GM11168 (cell line): ENCODE measurements around the gene ERN2.
"Not testable (repeated sequence)": the region's sequence is repeated elsewhere in the genome, so short reads cannot be mapped to it uniquely, and the experiment has no call there.

ENCODE experiments used
- in situ Hi-C: fragments of 300-500 bp; cut with MboI; formaldehyde crosslinking; loops from one replicate; pipeline ENCODE4 v1.12.0; 2022; ENCODE audit warnings: low sequenced_read_pairs; ENCODE audit not compliant: unreplicated experiment

Gene ERN2

DNA sequence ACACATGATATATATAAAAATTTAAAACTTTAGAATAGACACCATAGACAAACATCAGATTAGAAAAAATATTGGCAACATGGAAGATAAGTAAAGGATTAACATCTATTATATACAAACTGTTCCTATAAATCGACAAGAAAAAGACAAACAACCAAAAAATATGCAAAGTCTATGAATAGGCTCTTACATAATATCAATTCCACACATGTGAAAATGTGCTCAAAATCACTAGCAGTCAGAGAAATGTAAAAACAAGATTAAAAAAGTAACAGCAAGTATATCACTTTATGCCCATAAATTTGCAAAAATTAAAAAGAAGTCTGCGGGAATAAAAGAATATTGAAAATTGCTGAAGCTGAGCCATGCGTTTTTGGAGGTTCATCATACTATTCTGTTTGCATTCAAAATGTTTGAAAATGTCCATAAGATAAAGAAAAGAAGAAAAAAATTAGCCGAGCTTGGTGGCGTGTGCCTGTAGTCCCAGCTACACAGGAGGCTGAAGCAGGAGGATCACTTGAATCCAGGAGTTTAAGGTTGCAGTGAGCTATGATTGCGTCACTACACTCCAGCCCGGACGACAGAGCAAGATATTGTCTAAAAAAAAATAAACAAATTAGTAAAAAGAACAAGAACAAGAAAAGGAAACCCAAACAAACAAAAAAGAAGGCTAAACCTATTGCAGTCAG lies 11.2 kb upstream of the ERN2 start:
- in situ Hi-C loops = no loop called here

- in situ Hi-C loops = not testable (repeated sequence)
Observed at GRCh38 chr16:23722613-23723240, 9.7 kb upstream of the ERN2 start.

DNA sequence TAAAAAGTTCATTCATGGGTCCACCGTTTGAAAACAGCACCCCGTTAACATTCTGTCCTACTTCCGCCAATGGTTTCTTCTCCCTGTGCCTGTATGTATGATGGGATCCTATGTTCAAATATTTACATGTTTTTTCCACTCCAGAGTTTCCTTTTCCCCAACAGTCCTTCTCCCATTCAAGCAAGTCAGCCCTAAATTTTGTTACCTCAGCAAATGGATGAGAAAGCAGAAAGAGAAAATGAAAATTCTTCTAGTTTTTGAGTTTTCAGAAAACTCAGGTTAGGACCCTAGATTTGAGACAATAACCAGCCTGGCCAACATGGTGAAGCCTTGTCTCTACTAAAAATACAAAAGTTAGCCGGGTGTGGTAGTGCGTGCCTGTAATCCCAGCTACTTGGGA lies 3.5 kb upstream of the ERN2 start:
- in situ Hi-C loops = no loop called here

DNA sequence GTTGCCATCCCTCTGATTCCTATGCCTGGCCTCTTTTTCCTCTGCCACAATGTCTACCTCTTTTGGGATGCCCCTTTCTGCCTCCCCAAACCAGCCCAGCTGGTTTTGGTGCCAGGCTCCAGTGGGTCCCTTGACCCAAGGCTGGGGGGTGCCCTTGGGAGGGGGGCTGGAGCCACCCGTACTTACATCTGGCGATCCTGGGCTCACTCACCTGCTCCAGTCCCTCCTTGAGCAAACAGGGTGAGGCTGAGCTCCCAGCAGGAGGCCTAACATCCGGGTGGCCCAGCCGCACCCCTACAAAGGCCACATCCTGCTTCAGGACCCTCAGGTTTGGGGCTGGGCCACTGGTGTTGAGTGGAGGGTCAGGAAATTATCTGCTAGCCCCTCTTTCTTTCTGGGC lies 1.2 kb downstream of the ERN2 start:
- in situ Hi-C loops = no loop called here

- in situ Hi-C loops = no loop called here
Observed at GRCh38 chr16:23710504-23710903, 2.5 kb downstream of the ERN2 start.

- in situ Hi-C loops = no loop called here
Observed at GRCh38 chr16:23710008-23710407, 3.0 kb downstream of the ERN2 start.

DNA sequence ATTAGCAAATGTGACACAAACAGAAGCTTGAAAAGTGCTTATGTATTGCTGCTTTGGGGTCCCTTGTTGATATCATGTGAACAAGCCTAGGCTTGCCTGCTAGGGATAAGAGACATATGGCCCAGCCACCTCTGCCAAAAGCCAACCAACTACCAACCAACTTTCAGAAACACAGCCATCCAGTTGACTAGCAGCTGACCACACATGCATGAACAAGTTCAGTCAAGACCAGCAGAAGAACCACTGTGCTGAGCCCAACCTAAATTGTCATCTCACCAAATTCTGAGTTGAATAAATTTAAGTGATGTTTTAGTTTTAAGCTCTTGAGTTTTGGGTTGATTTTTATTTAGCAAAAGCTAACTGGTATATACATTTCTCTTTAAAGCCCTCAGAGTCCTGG lies 3.5 kb downstream of the ERN2 start:
- in situ Hi-C loops = no loop called here

DNA sequence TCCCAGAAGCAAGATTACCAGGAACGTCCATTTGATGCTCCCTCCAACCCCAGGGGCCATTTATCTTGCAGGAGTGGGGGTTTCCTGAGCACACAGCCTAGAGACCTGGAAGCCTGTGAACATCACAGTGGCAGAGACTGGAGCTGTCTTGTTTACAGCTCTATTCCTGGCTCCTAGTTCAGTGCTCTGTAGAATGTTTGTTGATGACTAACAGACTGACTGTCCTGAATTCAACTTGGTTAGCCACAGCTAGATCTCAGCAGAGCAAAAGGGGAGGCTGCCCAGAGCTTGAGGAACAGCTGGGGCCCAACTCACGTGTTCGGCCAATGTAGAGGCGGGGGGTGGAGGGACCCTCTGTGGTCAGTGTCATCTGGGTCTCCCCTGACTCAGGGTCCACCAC lies 6.6 kb downstream of the ERN2 start:
- in situ Hi-C loops = no loop called here

DNA sequence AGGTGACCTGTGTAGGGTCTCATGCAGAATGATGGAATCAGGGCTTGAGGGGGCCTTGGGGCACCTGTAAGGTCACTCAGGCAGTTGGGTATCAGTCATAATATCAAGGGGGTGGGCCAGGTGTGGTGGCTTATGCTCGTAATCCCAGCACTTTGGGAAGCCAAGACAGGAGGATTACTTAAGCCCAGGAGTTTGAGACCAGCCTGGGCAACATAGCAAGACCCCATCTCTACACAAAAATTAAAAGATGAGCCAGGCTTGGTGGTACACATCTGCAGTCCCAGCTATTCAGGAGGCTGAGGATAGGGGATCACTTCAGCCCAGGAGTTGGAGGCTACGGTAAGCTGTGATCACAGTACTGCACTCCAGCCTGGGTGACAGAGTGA lies 7.5 kb downstream of the ERN2 start:
- in situ Hi-C loops = no loop called here

GRCh38 chr16:23704772-23705516 lies 8.1 kb downstream of the ERN2 start:
- in situ Hi-C loops = no loop called here

- in situ Hi-C loops = no loop called here
Observed at GRCh38 chr16:23702951-23703350, 10.1 kb downstream of the ERN2 start.

DNA sequence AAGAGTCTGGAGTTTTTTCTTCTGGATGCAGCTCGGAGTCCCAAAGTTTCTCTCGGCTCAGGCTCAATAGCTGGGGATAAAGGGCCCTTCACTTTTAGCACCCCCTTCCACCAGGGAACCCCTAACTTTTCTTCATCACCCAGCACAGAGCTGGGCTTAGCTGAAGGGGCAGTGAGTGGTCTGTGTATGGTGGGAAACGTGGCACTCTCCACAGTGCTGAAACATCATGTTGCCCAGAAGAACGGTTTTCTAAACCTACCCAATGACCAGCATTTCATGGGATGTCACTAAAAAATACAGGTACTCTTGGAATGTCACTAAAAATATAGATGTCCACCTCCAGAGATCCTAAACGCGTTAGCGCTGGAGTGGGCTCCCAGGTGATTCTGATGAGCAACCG lies 12.0 kb downstream of the ERN2 start:
- in situ Hi-C loops = no loop called here

- in situ Hi-C loops = no loop called here
Observed at GRCh38 chr16:23700509-23700908, 12.5 kb downstream of the ERN2 start.

- in situ Hi-C loops = no loop called here
Observed at GRCh38 chr16:23700093-23700492, 12.9 kb downstream of the ERN2 start.

- in situ Hi-C loops = no loop called here
Observed at GRCh38 chr16:23699100-23699499, 13.9 kb downstream of the ERN2 start.

- in situ Hi-C loops = no loop called here
Observed at GRCh38 chr16:23695756-23696155, 17.3 kb downstream of the ERN2 start.

- in situ Hi-C loops = no loop called here
Observed at GRCh38 chr16:23694644-23695373, 18.2 kb downstream of the ERN2 start.

GRCh38 chr16:23694265-23694643 lies 18.8 kb downstream of the ERN2 start:
- in situ Hi-C loops = no loop called here

DNA sequence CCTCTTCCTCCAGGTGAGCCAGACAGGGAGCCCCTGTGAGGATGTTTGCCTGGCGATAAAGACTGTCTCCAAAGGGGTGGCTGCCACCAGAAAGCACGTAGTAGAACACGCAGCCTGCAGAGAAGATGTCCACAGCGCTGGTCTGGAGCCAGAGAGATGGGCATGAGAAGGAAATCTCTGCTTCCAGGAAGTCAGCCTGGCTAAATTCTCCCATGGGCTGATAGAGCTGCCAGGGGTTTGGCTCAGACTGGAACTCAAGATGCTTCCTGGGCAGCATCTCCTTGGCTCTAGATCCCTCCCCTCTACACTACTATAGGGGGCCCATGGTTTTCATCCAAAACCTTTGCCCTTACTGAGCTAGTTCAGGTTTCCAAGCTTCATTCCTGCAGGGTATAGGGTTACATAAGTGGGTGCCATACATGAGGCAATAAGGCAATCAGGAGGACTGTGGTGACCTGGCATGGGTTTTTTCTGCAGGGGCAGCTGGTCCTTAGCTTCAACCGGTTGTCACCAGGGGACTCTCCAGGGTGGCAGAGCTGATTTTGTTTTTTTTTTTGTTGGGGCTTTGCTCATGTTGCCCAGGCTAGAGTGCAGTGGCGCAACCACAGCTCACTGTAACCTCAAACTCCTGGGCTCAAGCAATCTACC lies 20.7 kb downstream of the ERN2 start:
- in situ Hi-C loops = no loop called here

DNA sequence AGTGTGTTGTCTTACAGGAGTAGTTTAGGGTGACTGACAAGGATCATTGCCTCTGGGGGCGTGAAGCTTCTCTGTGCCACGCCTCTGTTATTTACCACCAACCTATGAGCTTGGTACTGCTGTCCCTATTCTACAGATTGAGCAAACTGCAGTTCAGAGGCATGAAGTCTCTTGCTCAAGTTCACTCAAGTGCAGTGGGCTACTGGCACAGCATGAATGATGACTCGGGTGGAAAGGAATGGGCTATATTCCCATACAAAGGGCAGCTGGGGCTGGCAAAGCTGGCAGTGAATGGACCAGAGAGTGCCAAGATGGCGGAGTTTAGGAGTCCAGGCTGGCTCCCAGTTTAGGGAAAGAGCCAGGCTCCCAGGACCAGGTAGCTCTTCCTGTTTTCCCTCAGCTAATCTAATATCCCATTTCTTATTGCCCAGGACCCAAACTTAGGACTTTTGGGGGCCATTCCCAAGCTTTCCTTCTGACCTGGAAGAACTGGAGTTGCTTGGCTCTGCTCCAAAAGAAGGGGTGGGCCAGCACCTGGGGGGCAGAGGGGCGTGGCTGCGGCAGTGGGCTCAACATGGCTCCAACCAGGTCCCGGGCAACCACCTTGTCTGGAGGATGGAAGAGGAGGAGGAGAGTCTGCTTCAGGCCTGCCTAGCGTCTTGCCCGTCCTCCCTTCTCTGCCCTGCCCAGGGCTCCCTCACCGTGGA lies 21.4 kb downstream of the ERN2 start:
- in situ Hi-C loops = no loop called here
